ENCODE results near the gene SCN2A. TPM values are rescaled to one million over a fixed set of nuclear protein-coding genes. Genes with fewer than 3 reads are reported as not detected.

The SCN2A gene
- total and polyA plus RNA-seq, 2 donors (not counting 3 experiments of a cell fraction or from before 2014, with no cell fraction given) = not detected

DNA sequence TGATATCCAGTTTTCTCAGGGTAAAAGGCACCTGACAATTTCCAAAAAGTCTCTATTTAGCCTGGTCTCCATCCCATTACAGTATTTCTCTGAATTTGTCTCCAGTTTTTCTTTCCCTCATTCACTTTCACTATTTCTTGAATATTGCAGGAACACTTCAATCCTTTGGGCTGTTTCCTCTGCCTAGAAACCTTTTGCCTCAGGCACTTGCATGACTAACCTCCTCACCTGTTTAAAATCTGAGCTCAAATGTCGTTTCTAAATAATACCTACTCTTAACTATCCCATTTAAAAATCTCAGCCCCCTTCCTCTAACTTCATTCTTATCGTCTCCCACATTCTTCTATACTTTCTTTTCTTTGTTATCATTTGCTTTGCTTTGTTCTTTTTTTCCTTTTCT is 9.0 kb downstream of the SCN2A start:
- CTCF ChIA-PET = interaction anchor here (1.0 to 3.3 kb wide), 2 partner anchors 9 to 45 kb away, joined by 3 to 14 read pairs; partner anchors contain the start of gene SCN2A
- FAIRE-seq (no peak), DNase-seq (ENCODE audit: low read depth, low spot score) (no peak)
- no peaks in the 10 kb centered on the region for H4K20me1 ChIP-seq (replicated peaks; ENCODE audit: control insufficient read depth, extremely low read depth, insufficient read depth, low read length)
- no peaks in the 10 kb centered on the region for H3K9me3 ChIP-seq (replicated peaks; ENCODE audit: control insufficient read depth, insufficient read depth, low read length)
- TF ChIP-seq MYC (IDR thresholded peaks at IDR 0.05; ENCODE audit: low read depth, low read length) (no peak), POLR2A (IDR thresholded peaks at IDR 0.05; ENCODE audit: low read depth, low read length) (no peak), FOS (IDR thresholded peaks at IDR 0.05; ENCODE audit: borderline replicate concordance, insufficient read depth, low read length) (no peak), EZH2 (IDR thresholded peaks at IDR 0.05; ENCODE audit: borderline replicate concordance, low read depth, low read length, severe bottlenecking) (no peak), GATA2 (IDR thresholded peaks at IDR 0.05; ENCODE audit: insufficient read depth, insufficient read length, low read depth, low read length) (no peak), POLR2AphosphoS5 (IDR thresholded peaks at IDR 0.05; ENCODE audit: insufficient read depth, low read depth, low read length) (no peak), JUN (IDR thresholded peaks at IDR 0.05; ENCODE audit: borderline replicate concordance, insufficient read depth, insufficient read length, low read depth) (no peak)
- TF ChIP-seq, protein P1, sequence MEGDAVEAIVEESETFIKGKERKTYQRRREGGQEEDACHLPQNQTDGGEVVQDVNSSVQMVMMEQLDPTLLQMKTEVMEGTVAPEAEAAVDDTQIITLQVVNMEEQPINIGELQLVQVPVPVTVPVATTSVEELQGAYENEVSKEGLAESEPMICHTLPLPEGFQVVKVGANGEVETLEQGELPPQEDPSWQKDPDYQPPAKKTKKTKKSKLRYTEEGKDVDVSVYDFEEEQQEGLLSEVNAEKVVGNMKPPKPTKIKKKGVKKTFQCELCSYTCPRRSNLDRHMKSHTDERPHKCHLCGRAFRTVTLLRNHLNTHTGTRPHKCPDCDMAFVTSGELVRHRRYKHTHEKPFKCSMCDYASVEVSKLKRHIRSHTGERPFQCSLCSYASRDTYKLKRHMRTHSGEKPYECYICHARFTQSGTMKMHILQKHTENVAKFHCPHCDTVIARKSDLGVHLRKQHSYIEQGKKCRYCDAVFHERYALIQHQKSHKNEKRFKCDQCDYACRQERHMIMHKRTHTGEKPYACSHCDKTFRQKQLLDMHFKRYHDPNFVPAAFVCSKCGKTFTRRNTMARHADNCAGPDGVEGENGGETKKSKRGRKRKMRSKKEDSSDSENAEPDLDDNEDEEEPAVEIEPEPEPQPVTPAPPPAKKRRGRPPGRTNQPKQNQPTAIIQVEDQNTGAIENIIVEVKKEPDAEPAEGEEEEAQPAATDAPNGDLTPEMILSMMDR (IDR thresholded peaks at IDR 0.05; ENCODE audit: extremely low read depth in 1 of 2, insufficient read depth in 1 of 2, low read depth in 1 of 2, low read length in 2 of 2) = no peak
- TF ChIP-seq, protein P2, sequence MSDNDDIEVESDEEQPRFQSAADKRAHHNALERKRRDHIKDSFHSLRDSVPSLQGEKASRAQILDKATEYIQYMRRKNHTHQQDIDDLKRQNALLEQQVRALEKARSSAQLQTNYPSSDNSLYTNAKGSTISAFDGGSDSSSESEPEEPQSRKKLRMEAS (IDR thresholded peaks at IDR 0.05; ENCODE audit: insufficient read depth, insufficient read length) = no peak
- no peaks in the 10 kb centered on the region for H3K79me2 ChIP-seq (ENCODE audit: control insufficient read depth, insufficient read depth, low read length)
- no peak overlapping the region for H3K4me2 ChIP-seq (ENCODE audit: insufficient read depth, low read length)
- POLR2A ChIA-PET = no interaction called here
- no peak overlapping the region for H2AFZ ChIP-seq (ENCODE audit: low read depth, low read length)
- H3K36me3 ChIP-seq (ENCODE audit: control insufficient read depth in 2 of 2, extremely low read depth in 1 of 2, insufficient read depth in 2 of 2, low read length in 2 of 2) = no peaks in the 10 kb centered on the region
- no peak overlapping the region for H3K27ac ChIP-seq (ENCODE audit: insufficient read depth, low read depth, low read length)
- BruUV-seq (replicated peaks) = no TSS peak
- H3K9me1 ChIP-seq (replicated peaks; ENCODE audit: control insufficient read depth, extremely low read depth, insufficient read depth, low read length) = no peaks in the 10 kb centered on the region
- dilution Hi-C loops (cut with MboI; ENCODE audit: extremely low pct_ligation_motif_present, low sequenced_read_pairs) = no loop called here
- no peak overlapping the region for H3K4me3 ChIP-seq (replicated peaks in 1 of 3; ENCODE audit: insufficient read depth in 1 of 3, low read depth in 1 of 3, low read length in 3 of 3)
- no peak overlapping the region for H3K9ac ChIP-seq (replicated peaks; ENCODE audit: extremely low read depth, insufficient read depth, low read length)
- intact Hi-C loops (cut with micrococcal nuclease) = no loop called here
- peaks cover 0 to 2% of the 10 kb centered on the region in 2 experiments for H3K27me3 ChIP-seq (ENCODE audit: control insufficient read depth in 2 of 2, insufficient read depth in 2 of 2, low read length in 2 of 2)
- H3K4me1 ChIP-seq (ENCODE audit: control insufficient read depth, extremely low read depth, insufficient read depth, low read length) = no peaks in the 10 kb centered on the region
